ENCODE results near the gene KCNT2. TPM values are rescaled to one million over a fixed set of nuclear protein-coding genes. Genes with fewer than 3 reads are reported as not detected.

The KCNT2 gene
- total and polyA plus RNA-seq, 4 donors, result 0.84 to 18.7 (median 2.0) TPM

DNA sequence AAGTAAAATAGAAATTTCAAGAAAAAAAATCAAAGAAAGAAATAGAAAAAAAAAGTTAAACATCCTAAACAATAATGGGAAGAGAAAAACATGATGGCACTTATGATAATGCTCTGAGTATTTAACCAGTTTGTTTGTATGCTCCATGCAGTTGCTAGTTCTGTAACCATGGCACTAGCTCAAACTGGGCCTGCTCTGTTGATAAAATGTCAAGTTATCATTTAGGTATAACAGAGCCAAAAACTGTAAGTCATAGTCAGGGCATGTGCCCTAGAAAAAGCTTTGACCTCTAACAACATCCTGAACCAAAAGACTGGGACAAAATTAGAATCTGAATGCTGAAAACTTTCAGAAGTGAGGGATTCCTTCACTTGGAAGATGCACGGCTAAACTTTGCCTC is 148.9 kb downstream of the KCNT2 start:
- H3K36me3 ChIP-seq (ENCODE audit: control insufficient read depth in 4 of 4, insufficient read depth in 4 of 4, low read length in 4 of 4), result no peaks in the 10 kb centered on the region
- no peaks in the 10 kb centered on the region for H3K4me1 ChIP-seq (ENCODE audit: control insufficient read depth in 5 of 5, insufficient read depth in 5 of 5, low read length in 5 of 5)
- H3K9ac ChIP-seq (ENCODE audit: insufficient read depth in 1 of 2, low read length in 2 of 2), result no peak overlapping the region
- 79 to 84% methylated on average over 1 of the region's 1 CpG for WGBS, 2 donors
- TF ChIP-seq, protein P1, sequence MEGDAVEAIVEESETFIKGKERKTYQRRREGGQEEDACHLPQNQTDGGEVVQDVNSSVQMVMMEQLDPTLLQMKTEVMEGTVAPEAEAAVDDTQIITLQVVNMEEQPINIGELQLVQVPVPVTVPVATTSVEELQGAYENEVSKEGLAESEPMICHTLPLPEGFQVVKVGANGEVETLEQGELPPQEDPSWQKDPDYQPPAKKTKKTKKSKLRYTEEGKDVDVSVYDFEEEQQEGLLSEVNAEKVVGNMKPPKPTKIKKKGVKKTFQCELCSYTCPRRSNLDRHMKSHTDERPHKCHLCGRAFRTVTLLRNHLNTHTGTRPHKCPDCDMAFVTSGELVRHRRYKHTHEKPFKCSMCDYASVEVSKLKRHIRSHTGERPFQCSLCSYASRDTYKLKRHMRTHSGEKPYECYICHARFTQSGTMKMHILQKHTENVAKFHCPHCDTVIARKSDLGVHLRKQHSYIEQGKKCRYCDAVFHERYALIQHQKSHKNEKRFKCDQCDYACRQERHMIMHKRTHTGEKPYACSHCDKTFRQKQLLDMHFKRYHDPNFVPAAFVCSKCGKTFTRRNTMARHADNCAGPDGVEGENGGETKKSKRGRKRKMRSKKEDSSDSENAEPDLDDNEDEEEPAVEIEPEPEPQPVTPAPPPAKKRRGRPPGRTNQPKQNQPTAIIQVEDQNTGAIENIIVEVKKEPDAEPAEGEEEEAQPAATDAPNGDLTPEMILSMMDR (IDR thresholded peaks at IDR 0.05; ENCODE audit: control extremely low read depth, extremely low read depth), result no peak
- no peak overlapping the region for H3K27ac ChIP-seq (ENCODE audit: low read depth in 1 of 2, low read length in 1 of 2)
- H3K4me3 ChIP-seq, result no peak overlapping the region
- no peaks in the 10 kb centered on the region for H3K27me3 ChIP-seq (ENCODE audit: control insufficient read depth in 3 of 3, insufficient read depth in 3 of 3, low read length in 2 of 3)
- ATAC-seq (ENCODE audit: insufficient read depth, low FRiP score) (no peak), DNase-seq (peak in 1 of 3 donors; percentile 22)
- no peaks in the 10 kb centered on the region for H3K9me3 ChIP-seq (ENCODE audit: control insufficient read depth in 4 of 4, insufficient read depth in 3 of 4, low read length in 3 of 4)

DNA sequence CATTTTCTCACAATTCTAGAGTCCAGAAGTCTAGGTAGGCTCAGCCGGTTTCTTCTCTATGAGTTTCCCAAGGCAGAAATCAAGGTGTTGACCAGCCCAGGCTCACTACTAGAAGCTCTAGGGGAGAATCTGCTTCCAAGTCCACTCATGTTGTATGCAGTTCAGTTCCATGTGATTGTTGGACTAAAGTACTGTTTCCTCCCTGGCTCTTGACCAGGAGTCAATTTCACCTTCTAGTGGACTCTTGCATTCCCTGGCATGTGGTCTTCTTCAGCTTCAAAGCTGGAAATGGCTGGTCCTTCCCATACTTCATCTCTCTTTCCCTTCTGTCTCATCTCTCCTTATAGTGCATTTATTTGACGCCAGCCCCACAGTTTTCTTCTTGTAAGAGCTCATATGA is 153.4 kb downstream of the KCNT2 start:
- Histone ChIP-seq H3K9me3 (ENCODE audit: control insufficient read depth in 4 of 4, insufficient read depth in 3 of 4, low read length in 3 of 4) (peaks cover 0 to 2% (median 0%) of the 10 kb centered on the region in 4 donors), H3K27ac (ENCODE audit: low read depth in 1 of 2, low read length in 1 of 2) (no peak overlapping the region), H3K4me3 (no peak overlapping the region), H3K9ac (ENCODE audit: insufficient read depth in 1 of 2, low read length in 2 of 2) (no peak overlapping the region), H3K36me3 (ENCODE audit: control insufficient read depth in 4 of 4, insufficient read depth in 4 of 4, low read length in 4 of 4) (no peaks in the 10 kb centered on the region), H3K27me3 (ENCODE audit: control insufficient read depth in 3 of 3, insufficient read depth in 3 of 3, low read length in 2 of 3) (no peaks in the 10 kb centered on the region), H3K4me1 (ENCODE audit: control insufficient read depth in 5 of 5, insufficient read depth in 5 of 5, low read length in 5 of 5) (no peaks in the 10 kb centered on the region)
- no peak for DNase-seq
- 90 to 97% methylated on average over 2 of the region's 2 CpGs for WGBS, 2 donors
- ATAC-seq (ENCODE audit: insufficient read depth, low FRiP score), result no peak
- TF ChIP-seq, protein P1 (IDR thresholded peaks at IDR 0.05; ENCODE audit: control extremely low read depth, extremely low read depth), result no peak

DNA sequence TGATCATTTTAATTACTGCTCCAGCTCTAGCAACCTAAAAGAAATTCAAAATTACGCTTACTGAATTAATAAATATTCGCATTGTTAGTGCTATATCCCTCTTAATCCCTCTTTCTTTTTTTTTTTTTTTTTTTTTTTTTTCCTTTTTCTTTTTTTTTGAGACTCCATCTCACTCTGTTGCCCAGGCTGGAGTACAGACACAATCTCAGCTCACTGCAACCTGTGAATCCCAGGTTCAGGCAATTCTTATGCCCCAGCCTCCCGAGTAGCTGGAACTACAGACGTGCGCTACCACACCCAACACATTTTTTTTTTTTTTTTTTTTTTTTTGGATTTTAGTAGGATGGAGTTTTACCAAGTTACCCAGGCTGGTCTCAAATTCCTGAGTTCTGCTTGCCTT is 157.1 kb downstream of the KCNT2 start:
- H3K9ac ChIP-seq (ENCODE audit: insufficient read depth in 1 of 2, low read length in 2 of 2), result no peak overlapping the region
- no peak overlapping the region for H3K4me3 ChIP-seq
- ATAC-seq (ENCODE audit: insufficient read depth, low FRiP score) (no peak), DNase-seq (no peak)
- H3K4me1 ChIP-seq (ENCODE audit: control insufficient read depth in 5 of 5, insufficient read depth in 5 of 5, low read length in 5 of 5), result no peaks in the 10 kb centered on the region
- H3K9me3 ChIP-seq (ENCODE audit: control insufficient read depth in 4 of 4, insufficient read depth in 3 of 4, low read length in 3 of 4), result peaks cover 0 to 2% (median 0%) of the 10 kb centered on the region in 4 donors
- TF ChIP-seq, protein P1 (IDR thresholded peaks at IDR 0.05; ENCODE audit: control extremely low read depth, extremely low read depth), result no peak
- H3K27me3 ChIP-seq (ENCODE audit: control insufficient read depth in 3 of 3, insufficient read depth in 3 of 3, low read length in 2 of 3), result no peaks in the 10 kb centered on the region
- H3K36me3 ChIP-seq (ENCODE audit: control insufficient read depth in 4 of 4, insufficient read depth in 4 of 4, low read length in 4 of 4), result no peaks in the 10 kb centered on the region
- H3K27ac ChIP-seq (ENCODE audit: low read depth in 1 of 2, low read length in 1 of 2), result no peak overlapping the region
- 73 to 96% methylated on average over 5 of the region's 5 CpGs for WGBS, 2 donors
